Mesenchymal stem cell (in vitro differentiated cells and primary cell): Measurements from ENCODE around the gene FCRL2.
"Not testable (repeated sequence)": the region's sequence is repeated elsewhere in the genome, so short reads cannot be mapped to it uniquely, and the experiment has no call there.

Source experiments
- DNase-seq: peaks from one replicate; pipeline ENCODE4 v3.0.0-alpha.2; 2013
- H2AFZ ChIP-seq: one replicate; pipeline ENCODE4 v1.6.1; 2013; ENCODE audit warnings: low read depth, mild to moderate bottlenecking, control low read depth, inconsistent platforms, low read length, moderate library complexity
- H2AK5ac ChIP-seq: 2 replicates; pipeline ENCODE4 v1.6.1; 2013; ENCODE audit warnings: low read length, moderate library complexity, mild to moderate bottlenecking, inconsistent platforms; ENCODE audit not compliant: severe bottlenecking
- H2BK120ac ChIP-seq: one replicate; pipeline ENCODE4 v1.6.1; 2013; ENCODE audit warnings: low read depth, mild to moderate bottlenecking, inconsistent platforms, low read length, moderate library complexity
- H2BK12ac ChIP-seq, 2 experiments: one replicate each; pipeline ENCODE4 v1.6.1; 2013; ENCODE audit warnings: inconsistent platforms in 2 of 2, low read length in 2 of 2, mild to moderate bottlenecking in 2 of 2, moderate library complexity in 2 of 2, control low read depth in 1 of 2
- H2BK15ac ChIP-seq: one replicate; pipeline ENCODE4 v1.6.1; 2013; ENCODE audit warnings: mild to moderate bottlenecking, low read depth, inconsistent platforms; ENCODE audit not compliant: poor library complexity, severe bottlenecking
- H2BK5ac ChIP-seq: 2 replicates; pipeline ENCODE4 v1.6.1; 2013; ENCODE audit warnings: low read depth, mild to moderate bottlenecking, low read length, control low read depth, inconsistent platforms; ENCODE audit not compliant: poor library complexity, severe bottlenecking
- H3K14ac ChIP-seq, 2 experiments: one replicate each; pipeline ENCODE4 v1.6.1; 2013; ENCODE audit warnings: inconsistent platforms in 2 of 2, low read length in 2 of 2, control low read depth in 1 of 2, mild to moderate bottlenecking in 1 of 2, moderate library complexity in 1 of 2
- H3K18ac ChIP-seq, 2 experiments: one replicate each; pipeline ENCODE4 v1.6.1; 2013; ENCODE audit warnings: inconsistent platforms in 2 of 2, low read length in 2 of 2, control low read depth in 1 of 2, low read depth in 1 of 2, mild to moderate bottlenecking in 1 of 2
- H3K23ac ChIP-seq, 2 experiments: one replicate each; pipeline ENCODE4 v1.6.1; 2013; ENCODE audit warnings: inconsistent platforms in 2 of 2, low read length in 2 of 2, mild to moderate bottlenecking in 2 of 2, moderate library complexity in 2 of 2, control low read depth in 1 of 2
- H3K27ac ChIP-seq: 2 replicates; pipeline ENCODE4 v1.5.1; 2013; ENCODE audit warnings: mild to moderate bottlenecking, moderate library complexity, low read length, control low read depth, inconsistent platforms; ENCODE audit not compliant: poor library complexity, severe bottlenecking
- H3K27me3 ChIP-seq, 2 experiments: 2 replicates each; pipeline versions ENCODE4 v1.6.1 to v1.7.0; 2013; ENCODE audit warnings: low read length in 2 of 2, mild to moderate bottlenecking in 2 of 2, moderate library complexity in 2 of 2, control low read depth in 1 of 2, inconsistent platforms in 1 of 2; ENCODE audit not compliant: control insufficient read depth in 1 of 2, insufficient read depth in 1 of 2
- H3K36me3 ChIP-seq, 2 experiments: 2 replicates each; pipeline versions ENCODE4 v1.6.1 to v1.7.0; 2013; ENCODE audit warnings: low read length in 2 of 2, control low read depth in 1 of 2, inconsistent platforms in 1 of 2, low read depth in 1 of 2, mild to moderate bottlenecking in 1 of 2; ENCODE audit not compliant: insufficient read depth in 2 of 2, control insufficient read depth in 1 of 2
- H3K4ac ChIP-seq, 2 experiments: one replicate each; pipeline ENCODE4 v1.6.1; 2013; ENCODE audit warnings: inconsistent platforms in 2 of 2, low read length in 2 of 2, mild to moderate bottlenecking in 2 of 2, moderate library complexity in 2 of 2, control low read depth in 1 of 2, low read depth in 1 of 2
- H3K4me1 ChIP-seq: 2 replicates; pipeline ENCODE4 v1.6.1; 2013; ENCODE audit warnings: low read depth, low read length, control low read depth; ENCODE audit not compliant: control insufficient read depth, insufficient read depth
- H3K4me2 ChIP-seq: 2 replicates; pipeline ENCODE4 v1.6.1; 2013; ENCODE audit warnings: low read length, mild to moderate bottlenecking, inconsistent platforms; ENCODE audit not compliant: poor library complexity, severe bottlenecking
- H3K4me3 ChIP-seq, 2 experiments: 2 replicates each; pipeline versions ENCODE4 v1.5.1 to v1.7.0; 2013; ENCODE audit warnings: low read length in 2 of 2, mild to moderate bottlenecking in 2 of 2, control low read depth in 1 of 2, low read depth in 1 of 2; ENCODE audit not compliant: insufficient read depth in 1 of 2
- H3K79me1 ChIP-seq: replicated peaks from 2 replicates; pipeline ENCODE4 v1.6.1; 2013; ENCODE audit warnings: mild to moderate bottlenecking, control low read depth, low read length, inconsistent platforms; ENCODE audit not compliant: poor library complexity, severe bottlenecking
- H3K9ac ChIP-seq: 2 replicates; pipeline ENCODE4 v1.7.0; 2013; ENCODE audit warnings: mild to moderate bottlenecking, low read length, moderate library complexity
- H3K9me3 ChIP-seq: 2 replicates; pipeline ENCODE4 v1.7.0; 2013; ENCODE audit warnings: mild to moderate bottlenecking, low read length; ENCODE audit not compliant: control insufficient read depth
- H4K8ac ChIP-seq: one replicate; pipeline ENCODE4 v1.6.1; 2013; ENCODE audit warnings: inconsistent platforms, mild to moderate bottlenecking, low read length, moderate library complexity
- H4K91ac ChIP-seq: one replicate; pipeline ENCODE4 v1.6.1; 2013; ENCODE audit warnings: mild to moderate bottlenecking, low read length, inconsistent platforms
- WGBS: methylation state at CpG from one replicate; pipeline ENCODE4 v1.1.7; 2013; ENCODE audit warnings: mixed read lengths; 5-methylcytosine and 5-hydroxymethylcytosine counted together

Gene FCRL2

GRCh38 chr1:157735991-157736390 lies 40.9 kb downstream of the FCRL2 start:
- H2BK12ac ChIP-seq, H2BK5ac ChIP-seq, H3K27ac ChIP-seq, DNase-seq, H4K8ac ChIP-seq, H3K23ac ChIP-seq, H3K4me1 ChIP-seq, H3K4ac ChIP-seq, H3K4me3 ChIP-seq, H3K9ac ChIP-seq, H3K79me1 ChIP-seq, H2AFZ ChIP-seq, H3K18ac ChIP-seq, H2AK5ac ChIP-seq, H4K91ac ChIP-seq, H3K36me3 ChIP-seq, H3K4me2 ChIP-seq, H2BK15ac ChIP-seq, H3K14ac ChIP-seq, H3K27me3 ChIP-seq, H2BK120ac ChIP-seq, H3K9me3 ChIP-seq: not testable (repeated sequence)
- 75% methylated on average over 2 of the region's 5 CpGs for WGBS

DNA sequence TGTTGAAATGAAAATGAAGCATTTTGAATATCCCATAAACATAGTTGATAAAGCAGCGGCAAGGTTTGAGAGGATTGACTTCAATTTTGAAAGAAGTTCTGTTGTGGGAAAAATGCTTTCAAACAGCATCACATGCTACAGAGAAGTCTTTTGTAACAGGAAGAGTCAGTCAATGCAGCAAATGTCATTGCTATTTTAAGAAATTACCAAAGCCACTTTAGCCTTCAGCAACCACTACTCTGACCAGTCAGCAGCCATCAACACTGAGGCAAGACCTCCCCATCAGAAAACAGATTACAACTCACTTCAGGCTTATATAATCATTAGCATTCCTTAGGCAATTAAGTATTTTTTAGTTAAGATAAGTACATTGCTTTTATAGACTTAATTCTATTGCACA lies 42.6 kb downstream of the FCRL2 start:
- Histone ChIP-seq H2BK120ac (no peak overlapping the region), H2AFZ (no peak overlapping the region), H3K79me1 (no peaks in the 10 kb centered on the region), H2BK5ac (no peak overlapping the region), H3K14ac (no peak overlapping the region), H3K4me1 (no peaks in the 10 kb centered on the region), H3K23ac (no peak overlapping the region), H4K91ac (no peak overlapping the region), H3K9me3 (no peaks in the 10 kb centered on the region), H4K8ac (no peak overlapping the region), H3K4me3 (no peak overlapping the region), H3K4ac (no peak overlapping the region), H3K27me3 (no peaks in the 10 kb centered on the region), H3K36me3 (no peaks in the 10 kb centered on the region), H3K27ac (no peak overlapping the region), H3K4me2 (no peak overlapping the region), H3K18ac (no peak overlapping the region), H2BK12ac (no peak overlapping the region), H2BK15ac (no peak overlapping the region), H2AK5ac (no peak overlapping the region), H3K9ac (no peak overlapping the region)
- no peak for DNase-seq
- no CpG with 5 or more reads among the region's 1 CpG for WGBS

DNA sequence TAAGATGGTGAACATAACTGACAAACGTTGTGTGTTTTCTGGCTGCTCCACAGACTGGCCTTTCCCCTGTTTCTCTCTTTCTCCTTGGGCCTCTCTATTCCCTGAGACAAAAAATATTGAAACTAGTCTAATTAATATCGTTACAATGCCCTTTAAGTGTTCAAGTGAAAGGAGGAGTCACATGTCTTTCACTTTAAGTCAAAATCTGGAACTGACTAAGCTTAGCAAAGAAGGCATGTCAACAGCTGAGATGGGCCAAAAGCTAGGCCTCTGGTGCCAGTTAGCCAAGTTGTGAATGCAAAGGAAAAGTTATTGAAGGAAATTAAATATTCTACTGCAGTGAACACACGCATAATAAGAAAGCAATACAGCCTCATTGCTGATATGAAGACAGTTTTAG lies 44.2 kb downstream of the FCRL2 start:
- Histone ChIP-seq H3K79me1 (no peaks in the 10 kb centered on the region), H3K4me1 (no peaks in the 10 kb centered on the region), H3K18ac (no peak overlapping the region), H3K4me3 (no peak overlapping the region), H2BK5ac (no peak overlapping the region), H4K8ac (no peak overlapping the region), H2AK5ac (no peak overlapping the region), H3K27ac (no peak overlapping the region), H4K91ac (no peak overlapping the region), H2BK12ac (no peak overlapping the region), H2BK15ac (no peak overlapping the region), H3K14ac (no peak overlapping the region), H2AFZ (no peak overlapping the region), H3K4me2 (no peak overlapping the region), H3K4ac (no peak overlapping the region), H3K9me3 (no peaks in the 10 kb centered on the region), H3K36me3 (no peaks in the 10 kb centered on the region), H3K23ac (no peak overlapping the region), H3K27me3 (no peaks in the 10 kb centered on the region), H3K9ac (no peak overlapping the region), H2BK120ac (no peak overlapping the region)
- DNase-seq: no peak
- WGBS: 55% methylated on average over 2 of the region's 3 CpGs

- Histone ChIP-seq H2AFZ (no peak overlapping the region), H2BK12ac (no peak overlapping the region), H2BK15ac (no peak overlapping the region), H4K8ac (no peak overlapping the region), H3K14ac (no peak overlapping the region), H2AK5ac (no peak overlapping the region), H3K27me3 (no peaks in the 10 kb centered on the region), H3K23ac (no peak overlapping the region), H3K18ac (no peak overlapping the region), H2BK5ac (no peak overlapping the region), H3K36me3 (no peaks in the 10 kb centered on the region), H3K4me1 (no peaks in the 10 kb centered on the region), H3K9me3 (peaks cover 6% of the 10 kb centered on the region), H3K9ac (no peak overlapping the region), H3K79me1 (no peaks in the 10 kb centered on the region), H3K4me3 (no peak overlapping the region), H2BK120ac (no peak overlapping the region), H3K4ac (no peak overlapping the region), H3K4me2 (no peak overlapping the region), H4K91ac (no peak overlapping the region), H3K27ac (no peak overlapping the region)
- DNase-seq: no peak
- WGBS: no CpG with 5 or more reads among the region's 2 CpGs
Measured at GRCh38 chr1:157725221-157725577, 51.7 kb downstream of the FCRL2 start.
